ENCODE data around the gene NKX1-1.

The NKX1-1 gene

DNA sequence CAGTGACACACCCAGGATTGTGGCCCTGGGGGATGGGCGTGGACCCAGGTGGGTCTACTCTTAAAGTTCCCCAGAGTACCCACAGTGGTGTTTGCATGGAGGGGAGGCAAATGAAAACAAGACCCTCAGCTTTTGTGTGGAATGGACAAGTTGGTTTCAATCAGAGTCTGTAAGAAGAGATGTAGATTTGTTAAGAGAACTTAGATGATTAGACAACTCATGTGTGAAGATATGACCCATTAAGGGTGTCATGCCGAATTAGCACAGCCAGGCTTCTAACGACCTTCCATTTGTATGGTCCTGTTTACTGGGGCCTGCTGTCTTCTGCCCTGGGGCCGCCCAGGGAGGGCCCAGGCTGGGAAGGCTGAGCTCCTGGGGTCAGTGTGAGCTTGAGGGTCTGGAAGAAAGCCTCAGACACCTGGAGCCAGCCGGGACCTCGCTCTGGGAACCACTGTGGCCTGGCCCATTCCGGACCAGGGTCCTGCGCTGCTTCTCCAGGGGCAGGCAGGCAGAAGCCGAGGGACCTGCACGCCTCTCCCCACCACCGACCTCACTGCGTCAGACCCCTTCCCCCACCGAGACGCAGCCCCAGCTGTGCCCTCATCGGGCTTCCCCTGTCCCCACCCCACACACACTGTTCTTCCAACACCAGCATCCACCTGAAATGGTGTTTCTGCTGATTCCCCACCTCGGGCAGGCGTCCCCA, 38.9 kb downstream of the NKX1-1 start:
- TF ChIP-seq, protein P1, sequence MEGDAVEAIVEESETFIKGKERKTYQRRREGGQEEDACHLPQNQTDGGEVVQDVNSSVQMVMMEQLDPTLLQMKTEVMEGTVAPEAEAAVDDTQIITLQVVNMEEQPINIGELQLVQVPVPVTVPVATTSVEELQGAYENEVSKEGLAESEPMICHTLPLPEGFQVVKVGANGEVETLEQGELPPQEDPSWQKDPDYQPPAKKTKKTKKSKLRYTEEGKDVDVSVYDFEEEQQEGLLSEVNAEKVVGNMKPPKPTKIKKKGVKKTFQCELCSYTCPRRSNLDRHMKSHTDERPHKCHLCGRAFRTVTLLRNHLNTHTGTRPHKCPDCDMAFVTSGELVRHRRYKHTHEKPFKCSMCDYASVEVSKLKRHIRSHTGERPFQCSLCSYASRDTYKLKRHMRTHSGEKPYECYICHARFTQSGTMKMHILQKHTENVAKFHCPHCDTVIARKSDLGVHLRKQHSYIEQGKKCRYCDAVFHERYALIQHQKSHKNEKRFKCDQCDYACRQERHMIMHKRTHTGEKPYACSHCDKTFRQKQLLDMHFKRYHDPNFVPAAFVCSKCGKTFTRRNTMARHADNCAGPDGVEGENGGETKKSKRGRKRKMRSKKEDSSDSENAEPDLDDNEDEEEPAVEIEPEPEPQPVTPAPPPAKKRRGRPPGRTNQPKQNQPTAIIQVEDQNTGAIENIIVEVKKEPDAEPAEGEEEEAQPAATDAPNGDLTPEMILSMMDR (IDR thresholded peaks at IDR 0.05; ENCODE audit: low read depth, low read length), result no peak
- Histone ChIP-seq H3K27me3 (no peaks in the 10 kb centered on the region), H3K36me3 (peaks cover 2% of the 10 kb centered on the region; the same call in 1 of the 2 replicates), H3K4me1 (no peaks in the 10 kb centered on the region), H3K4me3 (ENCODE audit: low read depth, low read length) (no peak overlapping the region), H3K9me3 (no peaks in the 10 kb centered on the region)
- peak; percentile 4 for DNase-seq

DNA sequence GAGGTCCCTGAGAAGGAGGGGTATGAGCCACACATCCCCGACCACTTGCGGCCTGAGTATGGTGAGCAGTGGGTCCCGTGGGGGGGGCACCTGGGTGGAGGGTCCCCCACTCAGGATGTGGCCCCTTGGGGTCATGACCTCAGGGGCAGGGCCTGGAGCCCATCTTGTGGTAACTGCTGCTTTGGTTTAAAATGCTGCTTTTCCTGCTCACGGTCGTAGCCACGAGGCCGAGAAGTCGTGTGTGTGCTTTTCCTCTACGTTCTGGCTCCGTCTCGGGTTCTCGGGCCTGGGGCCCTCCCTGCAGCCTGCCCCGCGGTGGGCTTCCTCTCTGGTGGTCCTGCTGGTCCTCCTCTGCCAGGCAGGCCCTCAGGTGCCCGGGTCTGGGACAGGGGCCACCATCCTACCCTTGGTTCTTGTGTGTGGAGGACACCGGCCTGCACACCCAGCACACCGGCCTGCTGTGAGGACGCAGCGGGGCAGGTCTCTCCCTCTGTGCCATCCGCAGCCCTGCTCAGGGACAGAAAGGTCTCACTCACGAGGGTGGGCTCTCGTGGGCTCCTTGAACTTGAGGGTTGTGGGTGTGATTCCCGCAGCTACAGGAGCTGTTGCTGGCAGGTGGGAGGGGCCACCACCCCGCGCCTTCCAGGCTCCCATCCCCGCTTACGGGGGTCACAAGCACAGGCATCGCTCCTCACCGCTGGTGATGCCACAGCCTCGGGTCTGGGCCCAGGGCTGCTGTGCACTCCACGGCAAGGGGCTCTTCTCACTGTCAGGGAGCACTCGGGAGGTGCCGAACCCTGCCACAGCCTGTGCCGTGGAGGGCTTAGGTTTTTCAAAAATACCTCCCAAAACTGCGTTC, 39.6 kb downstream of the NKX1-1 start:
- TF ChIP-seq, protein P1 (IDR thresholded peaks at IDR 0.05; ENCODE audit: low read depth, low read length), result no peak
- Histone ChIP-seq H3K4me1 (no peaks in the 10 kb centered on the region), H3K27me3 (no peaks in the 10 kb centered on the region), H3K4me3 (ENCODE audit: low read depth, low read length) (no peak overlapping the region), H3K36me3 (peaks cover 2% of the 10 kb centered on the region; the same call in 1 of the 2 replicates), H3K9me3 (no peaks in the 10 kb centered on the region)
- peak; percentile 6 for DNase-seq

DNA sequence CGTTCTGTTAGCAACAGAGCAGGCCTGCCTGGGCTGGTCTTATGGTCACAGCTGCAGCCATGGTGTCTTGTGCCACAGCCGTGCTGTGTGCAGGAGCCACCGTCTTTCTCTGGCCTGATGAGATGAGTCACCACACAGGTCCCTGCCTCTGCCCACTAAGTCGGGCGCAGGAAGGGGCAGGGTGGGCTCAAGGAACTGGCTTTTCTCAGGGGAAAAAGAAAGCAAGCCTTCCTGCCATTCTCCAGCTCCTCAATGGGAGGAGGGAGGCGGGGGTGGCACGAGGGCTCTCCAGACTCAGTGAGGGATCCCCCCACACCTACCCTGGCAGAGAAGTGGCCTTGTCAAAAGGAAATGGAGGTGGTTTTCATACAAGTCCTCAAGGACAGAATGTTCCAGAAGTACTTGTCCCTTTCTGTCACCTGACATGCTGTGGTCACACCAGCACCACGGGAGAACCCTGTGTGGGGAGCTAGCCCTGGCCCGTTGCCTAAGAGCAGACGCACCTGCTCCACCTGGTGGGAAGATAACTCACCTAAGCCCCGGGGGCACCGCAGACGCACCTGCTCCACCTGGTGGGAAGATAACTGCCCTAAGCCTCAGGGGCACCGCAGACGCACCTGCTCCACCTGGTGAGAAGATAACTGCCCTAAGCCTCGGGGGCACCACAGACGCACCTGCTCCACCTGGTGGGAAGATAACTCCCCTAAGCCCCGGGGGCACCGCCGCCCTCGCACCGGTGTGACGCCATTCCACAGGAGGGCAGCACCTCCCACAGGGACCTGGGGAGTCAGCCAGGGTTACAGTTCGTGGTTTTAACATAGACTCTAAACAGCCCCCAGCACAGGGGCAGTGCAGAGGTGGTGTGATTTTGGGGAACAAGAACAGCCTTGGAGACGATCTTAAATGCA, 40.7 kb downstream of the NKX1-1 start:
- H3K27me3 ChIP-seq, result no peaks in the 10 kb centered on the region
- DNase-seq, result peak; percentile 9
- TF ChIP-seq, protein P1 (IDR thresholded peaks at IDR 0.05; ENCODE audit: low read depth, low read length), result no peak
- no peaks in the 10 kb centered on the region for H3K9me3 ChIP-seq
- H3K4me3 ChIP-seq (ENCODE audit: low read depth, low read length), result no peak overlapping the region
- H3K36me3 ChIP-seq, result peaks cover 2% of the 10 kb centered on the region; the same call in 1 of the 2 replicates
- H3K4me1 ChIP-seq, result no peaks in the 10 kb centered on the region

DNA sequence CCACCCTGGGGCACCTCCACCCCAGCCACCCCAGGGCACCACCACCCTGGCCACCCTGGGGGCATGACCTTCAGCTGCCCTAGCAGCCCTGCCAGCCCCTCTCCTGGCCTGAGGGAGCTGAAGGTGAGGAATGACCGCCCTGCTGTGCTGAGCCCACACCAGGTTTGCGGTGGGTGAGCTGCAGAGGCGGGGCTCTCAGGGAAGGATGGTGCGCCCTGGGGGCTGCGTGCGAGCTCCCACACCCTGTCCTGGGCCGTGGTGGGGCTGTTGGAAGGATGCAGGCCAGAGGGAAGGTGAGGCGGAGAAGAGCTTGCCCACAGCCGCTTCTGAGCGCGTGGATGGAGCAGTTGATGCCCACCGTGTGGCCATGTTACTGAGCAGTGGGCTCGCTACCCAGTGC, 41.5 kb downstream of the NKX1-1 start:
- DNase-seq, result peak; percentile 6
- H3K4me1 ChIP-seq, result no peaks in the 10 kb centered on the region
- TF ChIP-seq, protein P1 (IDR thresholded peaks at IDR 0.05; ENCODE audit: low read depth, low read length), result no peak
- H3K9me3 ChIP-seq, result no peaks in the 10 kb centered on the region
- no peaks in the 10 kb centered on the region for H3K27me3 ChIP-seq
- peaks cover 2% of the 10 kb centered on the region; the same call in 1 of the 2 replicates for H3K36me3 ChIP-seq
- H3K4me3 ChIP-seq (ENCODE audit: low read depth, low read length), result no peak overlapping the region

DNA sequence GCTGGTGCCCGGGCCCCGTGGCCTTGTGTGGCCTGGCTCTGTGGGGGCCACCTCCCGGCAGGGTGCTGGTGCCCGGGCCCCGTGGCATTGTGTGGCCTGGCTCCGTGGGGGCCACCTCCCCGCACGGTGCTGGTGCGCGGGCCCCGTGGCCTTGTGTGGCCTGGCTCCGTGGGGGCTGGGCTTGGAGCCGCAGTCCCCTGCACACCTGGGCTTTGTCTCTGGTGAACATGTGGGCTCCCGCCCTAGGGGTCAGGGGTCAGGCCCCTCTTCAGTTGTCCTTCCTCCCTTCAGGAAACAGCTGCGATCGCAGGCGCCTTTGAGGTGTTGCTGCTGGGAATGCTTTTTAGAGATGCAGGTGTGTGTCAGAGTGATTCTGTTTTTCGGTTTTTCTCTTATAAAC, 42.0 kb downstream of the NKX1-1 start:
- no peaks in the 10 kb centered on the region for H3K27me3 ChIP-seq
- no peaks in the 10 kb centered on the region for H3K9me3 ChIP-seq
- DNase-seq, result no peak
- no peaks in the 10 kb centered on the region for H3K4me1 ChIP-seq
- no peak overlapping the region for H3K4me3 ChIP-seq (ENCODE audit: low read depth, low read length)
- TF ChIP-seq, protein P1 (IDR thresholded peaks at IDR 0.05; ENCODE audit: low read depth, low read length), result no peak
- peaks cover 2% of the 10 kb centered on the region; the same call in 1 of the 2 replicates for H3K36me3 ChIP-seq
